HG03460 (cell line): ENCODE data around the gene ADCY6.

Source experiments
- ATAC-seq: cut with Tn5 transposase; IDR thresholded peaks from one replicate; pipeline ENCODE4 v1.9.1; 2021; ENCODE audit not compliant: unreplicated experiment

ADCY6 gene

GRCh38 chr12:48788854-48789775, at the start of gene ADCY6:
Gene ADCY6, minus strand, starts transcription at chr12:48789089. Its CDS starts 5,655 bp downstream, at chr12:48783434.
- peak; percentile 76 for ATAC-seq

GRCh38 chr12:48838048-48838447, 49.2 kb upstream of the ADCY6 start:
- ATAC-seq: no peak

- ATAC-seq: no peak
Observed at GRCh38 chr12:48832321-48833060, 43.6 kb upstream of the ADCY6 start.

GRCh38 chr12:48831257-48831656, 42.4 kb upstream of the ADCY6 start:
- ATAC-seq: no peak

- no peak for ATAC-seq
Observed at GRCh38 chr12:48828841-48829575, 40.1 kb upstream of the ADCY6 start.

- no peak for ATAC-seq
Observed at GRCh38 chr12:48828293-48828692, 39.4 kb upstream of the ADCY6 start.

- no peak for ATAC-seq
Observed at GRCh38 chr12:48827513-48828096, 38.7 kb upstream of the ADCY6 start.

- no peak for ATAC-seq
Observed at GRCh38 chr12:48827026-48827425, 38.1 kb upstream of the ADCY6 start.

GRCh38 chr12:48826209-48826855, 37.4 kb upstream of the ADCY6 start:
- ATAC-seq: no peak

- no peak for ATAC-seq
Observed at GRCh38 chr12:48824905-48825304, 36.0 kb upstream of the ADCY6 start.

- ATAC-seq: no peak
Observed at GRCh38 chr12:48824112-48824511, 35.2 kb upstream of the ADCY6 start.

GRCh38 chr12:48823281-48823680, 34.4 kb upstream of the ADCY6 start:
- ATAC-seq: no peak

GRCh38 chr12:48822711-48823110, 33.8 kb upstream of the ADCY6 start:
- ATAC-seq: no peak

- ATAC-seq: no peak
Observed at GRCh38 chr12:48822139-48822538, 33.2 kb upstream of the ADCY6 start.

GRCh38 chr12:48819986-48820725, 31.3 kb upstream of the ADCY6 start:
- ATAC-seq: no peak

- no peak for ATAC-seq
Observed at GRCh38 chr12:48818831-48819590, 30.1 kb upstream of the ADCY6 start.

GRCh38 chr12:48817873-48818830, 29.3 kb upstream of the ADCY6 start, which contains the start of gene CACNB3:
Gene CACNB3, plus strand, starts transcription at chr12:48818496. Its CDS starts 434 bp downstream, at chr12:48818930.
- peak; percentile 39 for ATAC-seq
